Measurements from ENCODE around the gene GJA9.
"Not testable (repeated sequence)": the region's sequence is repeated elsewhere in the genome, so short reads cannot be mapped to it uniquely, and the experiment has no call there.

GJA9 gene

GRCh38 chr1:38873027-38873969 is 8.1 kb downstream of the GJA9 start, which contains the start of gene MYCBP:
Gene MYCBP, minus strand, starts transcription at chr1:38873348. Its CDS starts 43 bp downstream, at chr1:38873305.
- peak; percentile 97 for DNase-seq

- peak; percentile 31 for DNase-seq
These were observed 8.9 kb downstream of the GJA9 start for GRCh38 chr1:38872401-38873026.

- DNase-seq: no peak
These were observed 10.4 kb downstream of the GJA9 start for GRCh38 chr1:38870996-38871395.

DNA sequence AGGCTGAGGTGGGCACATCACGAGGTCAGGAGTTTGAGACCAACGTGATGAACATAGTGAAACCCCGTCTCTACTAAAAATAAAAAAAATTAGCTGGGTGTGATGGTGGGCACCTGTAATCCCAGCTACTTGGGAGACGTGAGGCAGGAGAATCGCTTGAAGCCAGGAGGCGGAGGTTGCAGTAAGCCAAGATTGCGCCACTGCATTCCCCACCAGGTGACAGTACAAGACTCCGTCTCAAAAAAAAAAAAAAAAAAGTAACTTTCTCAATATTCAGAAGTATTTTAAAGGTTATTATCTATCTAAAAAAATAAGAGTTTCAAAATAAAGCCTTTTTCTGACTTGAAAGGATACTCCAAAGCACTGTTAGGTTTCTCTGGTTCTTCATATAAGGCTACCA is 14.2 kb downstream of the GJA9 start:
- no peak for DNase-seq

- no peak for DNase-seq
These were observed 16.2 kb downstream of the GJA9 start for GRCh38 chr1:38865112-38865715.

- DNase-seq: no peak
These were observed 21.0 kb downstream of the GJA9 start for GRCh38 chr1:38860454-38860795.

GRCh38 chr1:38859561-38860453 is 21.6 kb downstream of the GJA9 start, which contains the start of gene RRAGC:
Gene RRAGC, minus strand, starts transcription at chr1:38859772. Its CDS starts 126 bp downstream, at chr1:38859646.
- DNase-seq: peak; percentile 98

- peak; percentile 40 for DNase-seq
These were observed 22.4 kb downstream of the GJA9 start for GRCh38 chr1:38858833-38859560.

GRCh38 chr1:38852780-38853179 is 28.6 kb downstream of the GJA9 start:
- no peak for DNase-seq

DNA sequence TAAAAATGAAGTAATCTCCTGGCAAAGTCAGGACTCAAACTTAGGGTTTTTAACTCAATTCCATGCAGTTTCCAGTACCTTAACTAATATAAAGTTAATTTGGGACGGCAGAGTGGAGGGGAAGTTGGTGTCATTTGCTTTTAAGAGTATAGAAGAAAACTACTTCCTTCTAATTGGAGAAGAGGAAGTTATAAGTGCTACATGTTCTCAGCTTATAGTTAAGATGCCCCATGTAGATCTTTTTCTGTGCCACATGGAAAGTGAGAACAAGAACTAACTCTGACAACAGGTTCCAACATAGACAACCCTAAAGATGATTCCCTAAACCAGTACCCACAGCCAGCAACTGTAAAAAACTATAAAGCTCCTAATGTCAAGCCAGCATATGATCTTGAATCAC is 33.3 kb downstream of the GJA9 start:
- no peak for DNase-seq

DNA sequence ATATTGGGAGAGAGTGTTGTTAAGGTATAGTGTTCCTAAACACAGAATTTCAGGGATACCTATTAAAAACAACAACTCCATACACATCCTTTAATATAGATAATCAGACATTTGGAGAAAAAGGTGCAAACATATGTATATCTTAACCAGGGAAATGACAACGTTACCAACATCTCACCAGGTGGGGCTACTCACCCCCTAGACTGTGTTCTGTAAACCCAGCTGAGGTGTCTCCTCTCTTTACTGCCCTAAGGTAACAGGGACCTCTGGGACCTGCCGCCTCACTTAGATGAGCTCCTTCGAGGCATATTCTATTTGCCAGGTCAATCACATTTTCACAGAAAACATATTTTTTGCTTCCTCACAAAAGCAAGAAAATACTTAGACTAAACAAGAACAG is 35.2 kb downstream of the GJA9 start:
- DNase-seq: no peak

DNA sequence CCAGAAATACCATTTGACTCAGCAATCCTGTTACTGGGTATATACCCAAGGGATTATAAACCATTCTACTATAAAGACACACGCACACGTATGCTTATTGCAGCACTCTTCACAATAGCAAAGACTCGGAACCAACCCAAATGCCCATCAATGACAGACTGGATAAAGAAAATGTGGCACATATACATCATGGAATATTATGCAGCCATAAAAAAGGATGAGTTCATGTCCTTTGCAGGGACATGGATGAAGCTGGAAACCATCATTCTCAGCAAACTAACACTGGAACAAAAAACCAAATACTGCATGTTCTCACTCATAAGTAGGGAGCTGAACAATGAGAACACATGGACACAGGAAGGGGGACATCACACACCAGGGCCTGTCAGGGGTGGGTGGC is 36.3 kb downstream of the GJA9 start:
- DNase-seq: not testable (repeated sequence)

GRCh38 chr1:38840281-38840680 is 41.1 kb downstream of the GJA9 start:
- no peak for DNase-seq

DNA sequence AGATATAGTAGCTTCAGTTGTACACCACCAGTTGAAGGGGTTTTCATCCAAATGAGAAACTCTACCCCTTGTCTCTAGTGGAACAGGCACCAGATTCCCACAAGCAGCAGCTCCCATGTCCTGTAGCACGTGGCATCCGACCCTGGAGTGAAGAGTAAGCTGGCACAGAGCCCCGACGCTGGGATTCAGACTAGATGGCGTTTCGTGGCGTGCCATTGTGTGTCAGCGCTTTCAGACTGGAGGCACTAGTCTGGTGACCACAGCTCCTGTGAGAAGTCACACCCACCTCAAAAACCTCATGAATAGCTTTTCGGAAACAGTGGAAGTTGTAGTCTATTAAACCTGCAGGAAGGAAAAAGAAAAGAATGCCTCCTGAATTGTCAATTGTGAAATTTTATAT is 42.0 kb downstream of the GJA9 start:
- no peak for DNase-seq

DNA sequence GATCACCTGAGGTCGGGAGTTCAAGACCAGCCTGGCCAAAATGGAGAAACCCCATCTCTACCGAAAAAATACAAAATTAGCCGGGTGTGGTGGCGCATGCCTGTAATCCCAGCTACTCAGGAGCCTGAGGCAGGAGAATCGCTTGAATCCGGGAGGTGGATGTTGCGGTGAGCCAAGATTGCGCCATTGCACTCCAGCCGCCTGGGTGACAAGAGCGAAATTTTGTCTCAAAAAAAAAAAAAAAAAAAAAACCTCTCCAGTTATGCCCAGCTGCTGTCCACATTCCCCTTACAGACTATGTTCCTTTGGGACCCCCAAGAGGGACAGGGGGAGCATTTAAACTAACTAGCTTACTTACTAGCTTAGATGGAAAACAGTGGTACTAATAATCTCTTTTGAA is 45.1 kb downstream of the GJA9 start:
- not testable (repeated sequence) for DNase-seq

DNA sequence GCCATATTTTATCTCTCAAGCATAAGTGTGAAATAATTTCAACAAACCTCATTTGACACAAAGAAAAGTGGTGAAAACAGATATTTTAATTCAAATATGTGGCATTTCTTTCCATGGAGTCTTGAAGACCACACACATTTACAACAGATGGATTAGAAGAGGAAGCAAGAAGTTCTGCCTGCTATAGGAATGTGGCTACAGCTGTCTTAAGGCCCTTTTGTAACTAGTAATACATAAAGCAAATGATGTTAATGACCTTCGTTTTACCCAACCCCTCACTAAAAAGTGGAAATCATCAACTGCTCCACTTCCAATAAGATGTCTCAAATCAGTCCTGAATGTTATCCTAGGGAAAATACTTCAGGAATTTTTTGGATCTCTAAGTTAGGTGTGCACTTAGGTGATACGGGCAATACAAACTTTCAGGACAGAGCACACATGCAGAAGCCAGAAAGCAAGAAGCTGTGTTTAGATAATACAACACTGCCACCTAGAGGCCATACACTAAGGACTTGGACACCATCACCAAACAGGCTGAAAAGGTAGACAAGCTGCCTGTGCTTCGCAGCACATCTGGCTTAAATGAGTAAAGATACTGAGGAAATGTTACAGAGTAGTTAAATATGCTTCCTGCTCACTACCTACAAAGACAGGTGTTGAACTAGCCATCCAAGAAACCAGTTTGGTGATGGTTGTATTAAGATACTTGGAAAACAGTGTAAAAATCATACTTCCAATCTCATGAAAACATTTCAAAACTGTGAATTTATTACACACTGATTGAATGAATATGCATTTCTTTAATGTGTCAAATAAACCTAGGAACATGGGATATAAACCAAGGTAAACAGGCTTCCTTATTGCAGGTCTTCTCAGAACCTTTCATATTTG is 46.2 kb downstream of the GJA9 start:
- DNase-seq: peak; percentile 70

DNA sequence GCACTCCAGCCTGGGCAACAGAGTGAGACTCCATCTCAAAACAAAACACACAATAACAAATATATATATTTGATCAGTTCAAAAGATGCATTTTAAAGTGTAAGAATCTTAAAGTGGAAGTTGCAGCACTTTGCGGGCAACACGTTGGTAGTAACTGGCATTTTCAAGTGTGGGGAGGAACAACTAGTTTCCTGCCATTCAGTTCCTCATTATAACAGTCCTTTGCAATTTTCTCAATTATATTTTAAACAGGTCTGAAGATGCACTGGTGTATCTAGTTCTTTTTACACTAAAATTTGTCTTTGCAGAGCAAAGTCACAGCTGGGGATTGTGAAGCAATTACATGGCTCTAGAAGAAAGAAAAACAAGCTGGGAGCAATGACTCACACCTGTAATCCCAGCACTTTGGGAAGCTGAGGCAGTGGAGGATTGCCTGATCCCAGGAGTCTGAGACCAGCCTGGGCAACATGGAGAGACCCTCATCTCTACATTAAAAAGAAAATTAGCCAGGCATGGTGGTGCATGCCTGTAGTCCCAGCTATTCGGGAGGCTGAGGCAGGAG is 47.1 kb downstream of the GJA9 start:
- DNase-seq: no peak

- DNase-seq: no peak
These were observed 48.2 kb downstream of the GJA9 start for GRCh38 chr1:38833146-38833545.

DNA sequence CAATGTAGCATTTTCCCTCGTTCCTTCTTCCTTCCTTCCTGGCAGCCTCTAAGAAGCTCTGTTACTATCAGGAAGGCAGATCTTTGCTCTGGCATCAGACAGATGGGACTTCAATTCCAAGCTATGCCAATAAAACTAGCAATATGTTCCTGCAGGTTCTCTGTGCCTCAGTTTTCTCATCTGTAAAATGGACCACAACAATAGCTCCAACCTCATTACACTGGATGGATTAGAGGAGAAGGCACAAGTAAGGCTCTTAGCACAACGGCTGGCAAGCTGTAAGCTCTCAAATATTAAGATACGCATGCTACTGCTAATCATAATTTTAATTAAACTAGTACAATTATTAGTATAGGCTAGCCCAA is 49.0 kb downstream of the GJA9 start:
- no peak for DNase-seq

GRCh38 chr1:38831731-38832369 is 49.5 kb downstream of the GJA9 start:
- no peak for DNase-seq
